ENCODE results near the gene SND1.

SND1 gene

DNA sequence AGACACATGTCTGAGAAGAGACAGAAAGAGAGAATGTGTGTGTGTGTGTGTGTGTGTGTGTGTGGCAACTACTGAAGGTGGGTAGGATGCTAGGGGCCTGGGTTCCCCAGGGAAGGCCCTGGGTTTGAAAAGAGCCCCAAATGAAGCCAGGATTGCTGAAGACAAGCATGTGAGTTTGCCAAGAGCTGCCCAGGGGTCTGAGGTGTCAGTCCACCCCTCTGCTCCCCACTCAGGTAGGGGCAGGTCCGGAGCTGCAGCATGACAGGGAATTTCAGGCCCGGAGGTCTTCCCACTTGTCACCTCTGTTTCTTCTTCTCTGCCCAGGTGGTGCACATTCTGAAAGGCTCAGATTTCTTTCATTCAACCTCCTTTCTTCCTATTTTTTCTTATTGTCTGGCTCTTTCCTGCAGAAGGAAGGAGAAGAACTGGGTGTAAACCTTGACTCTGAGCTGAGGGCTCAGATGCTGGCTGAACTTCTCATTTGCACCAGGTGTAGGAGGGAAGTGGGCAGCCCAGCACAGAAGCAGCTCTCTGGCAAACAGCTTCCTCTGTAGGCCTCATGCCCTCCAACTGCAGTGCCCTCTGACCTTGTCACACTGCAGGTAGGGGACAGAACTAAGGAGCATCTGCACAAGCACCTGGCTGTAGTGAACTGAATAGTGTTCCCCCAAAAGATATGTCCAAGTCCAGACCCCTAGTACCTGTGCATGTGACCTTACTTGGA, 458.8 kb downstream of the SND1 start:
- Histone ChIP-seq H3K36me3 (ENCODE audit: control insufficient read depth in 5 of 5, insufficient read depth in 5 of 5, low read length in 5 of 5) (no peaks in the 10 kb centered on the region), H3K9ac (ENCODE audit: low read length in 5 of 5) (no peak overlapping the region), H3K4me3 (ENCODE audit: low read depth in 1 of 5, low read length in 5 of 5) (no peak overlapping the region), H3K27me3 (ENCODE audit: control insufficient read depth in 5 of 5, insufficient read depth in 4 of 5, low read length in 5 of 5) (peaks cover 5 to 16% (median 10%) of the 10 kb centered on the region in 5 donors), H3K9me3 (ENCODE audit: control insufficient read depth in 5 of 5, low read length in 5 of 5) (peaks cover 0 to 4% (median 2%) of the 10 kb centered on the region in 5 donors), H3K27ac (ENCODE audit: low read depth, low read length) (no peak overlapping the region), H3K4me1 (ENCODE audit: control insufficient read depth in 5 of 5, insufficient read depth in 5 of 5, low read length in 5 of 5) (peaks cover 0 to 19% (median 0%) of the 10 kb centered on the region in 5 donors)

DNA sequence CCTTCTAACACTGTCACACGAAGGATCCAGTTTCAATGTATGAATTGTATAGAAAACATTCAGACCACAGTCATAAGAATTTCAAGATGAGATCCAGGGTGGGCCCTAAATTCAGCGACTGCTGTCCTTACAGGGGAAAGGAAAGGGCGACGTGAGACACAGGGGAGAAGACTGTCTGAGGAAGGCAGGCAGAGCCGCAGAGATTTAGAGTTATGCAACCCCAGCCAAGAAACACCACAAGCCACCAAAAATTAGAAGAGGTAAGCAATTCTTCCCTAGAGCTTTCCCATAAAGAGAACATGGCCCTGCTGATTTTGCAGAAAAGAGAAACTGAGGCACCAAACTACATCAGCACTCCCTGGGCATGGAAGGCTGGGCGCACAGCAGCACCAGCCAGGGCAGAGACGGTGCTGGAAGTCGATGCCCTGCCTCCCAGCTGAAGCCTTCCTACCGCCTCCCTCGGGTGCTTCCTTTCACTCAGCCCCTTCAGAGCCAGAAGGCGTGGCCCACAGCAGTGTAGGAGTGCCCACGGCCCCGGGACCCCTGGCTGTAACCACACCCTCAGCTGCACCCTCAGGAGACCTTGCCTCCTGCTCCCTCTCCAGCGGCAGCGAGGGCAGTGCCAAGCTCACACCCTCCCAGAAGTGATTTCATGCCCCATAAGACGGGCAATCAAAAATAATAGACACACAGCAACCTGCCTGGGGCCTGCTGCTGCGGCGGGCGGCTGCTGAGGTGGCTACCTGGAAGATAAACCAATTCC, 460.2 kb downstream of the SND1 start:
- Histone ChIP-seq H3K4me3 (ENCODE audit: low read depth in 1 of 5, low read length in 5 of 5) (no peak overlapping the region), H3K9ac (ENCODE audit: low read length in 5 of 5) (no peak overlapping the region), H3K27me3 (ENCODE audit: control insufficient read depth in 5 of 5, insufficient read depth in 4 of 5, low read length in 5 of 5) (peaks cover 8 to 15% (median 8%) of the 10 kb centered on the region in 5 donors), H3K27ac (ENCODE audit: low read depth, low read length) (no peak overlapping the region), H3K9me3 (ENCODE audit: control insufficient read depth in 5 of 5, low read length in 5 of 5) (peaks cover 0 to 4% (median 2%) of the 10 kb centered on the region in 5 donors), H3K36me3 (ENCODE audit: control insufficient read depth in 5 of 5, insufficient read depth in 5 of 5, low read length in 5 of 5) (no peaks in the 10 kb centered on the region), H3K4me1 (ENCODE audit: control insufficient read depth in 5 of 5, insufficient read depth in 5 of 5, low read length in 5 of 5) (peaks cover 0 to 19% (median 0%) of the 10 kb centered on the region in 5 donors)

DNA sequence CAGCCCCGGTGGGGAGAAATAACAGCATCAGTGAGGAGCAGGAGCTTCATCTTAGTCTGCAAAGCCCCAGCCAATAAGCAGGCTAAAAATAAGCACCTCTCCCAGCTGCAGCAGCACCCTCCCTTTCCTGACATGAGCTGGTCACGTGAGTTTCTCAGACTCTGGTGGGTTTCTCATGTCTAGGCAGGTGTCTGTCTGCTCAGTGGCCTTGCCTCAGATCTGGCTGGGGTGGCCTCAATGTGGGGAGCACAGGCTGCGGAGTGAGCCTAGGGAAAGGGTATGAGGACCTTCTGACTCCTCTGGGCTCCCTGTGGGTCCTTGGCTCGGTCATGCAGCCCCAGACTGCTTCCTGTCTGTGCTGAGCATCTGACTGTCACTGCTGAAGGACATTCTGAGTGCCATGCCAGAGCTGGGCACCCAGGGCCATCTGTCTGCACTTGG, 460.8 kb downstream of the SND1 start:
- H3K27ac ChIP-seq (ENCODE audit: low read depth, low read length): no peak overlapping the region
- H3K4me3 ChIP-seq (ENCODE audit: low read depth in 1 of 5, low read length in 5 of 5): no peak overlapping the region
- H3K9me3 ChIP-seq (ENCODE audit: control insufficient read depth in 5 of 5, low read length in 5 of 5): peaks cover 0 to 4% (median 2%) of the 10 kb centered on the region in 5 donors
- H3K9ac ChIP-seq (ENCODE audit: low read length in 5 of 5): no peak overlapping the region
- peaks cover 4 to 15% (median 8%) of the 10 kb centered on the region in 5 donors for H3K27me3 ChIP-seq (ENCODE audit: control insufficient read depth in 5 of 5, insufficient read depth in 4 of 5, low read length in 5 of 5)
- peaks cover 0 to 19% (median 0%) of the 10 kb centered on the region in 5 donors for H3K4me1 ChIP-seq (ENCODE audit: control insufficient read depth in 5 of 5, insufficient read depth in 5 of 5, low read length in 5 of 5)
- H3K36me3 ChIP-seq (ENCODE audit: control insufficient read depth in 5 of 5, insufficient read depth in 5 of 5, low read length in 5 of 5): no peaks in the 10 kb centered on the region

DNA sequence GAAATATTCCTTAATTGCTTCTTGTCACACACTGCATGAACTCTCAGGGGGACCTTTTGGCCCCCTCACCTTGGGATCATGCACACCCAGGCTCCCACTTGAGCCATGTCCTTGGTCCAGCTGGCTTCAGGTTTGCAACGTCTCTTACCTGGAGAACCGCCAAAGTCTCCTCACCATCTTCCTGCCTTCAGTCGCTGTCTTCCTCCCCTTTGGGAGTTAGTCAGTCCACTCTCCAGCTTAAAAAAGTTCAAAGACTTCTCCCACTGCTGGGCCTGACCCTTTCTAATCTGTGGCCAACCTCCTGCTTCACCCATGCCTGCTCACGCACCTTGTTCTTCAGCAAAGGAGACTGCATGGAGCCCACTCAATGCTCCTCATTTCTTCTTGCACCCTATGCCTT, 461.8 kb downstream of the SND1 start:
- Histone ChIP-seq H3K9me3 (ENCODE audit: control insufficient read depth in 5 of 5, low read length in 5 of 5) (peaks cover 0 to 4% (median 2%) of the 10 kb centered on the region in 5 donors), H3K4me1 (ENCODE audit: control insufficient read depth in 5 of 5, insufficient read depth in 5 of 5, low read length in 5 of 5) (peaks cover 0 to 12% (median 0%) of the 10 kb centered on the region in 5 donors), H3K4me3 (ENCODE audit: low read depth in 1 of 5, low read length in 5 of 5) (no peak overlapping the region), H3K27me3 (ENCODE audit: control insufficient read depth in 5 of 5, insufficient read depth in 4 of 5, low read length in 5 of 5) (peaks cover 2 to 11% (median 8%) of the 10 kb centered on the region in 5 donors), H3K9ac (ENCODE audit: low read length in 5 of 5) (no peak overlapping the region), H3K27ac (ENCODE audit: low read depth, low read length) (no peak overlapping the region), H3K36me3 (ENCODE audit: control insufficient read depth in 5 of 5, insufficient read depth in 5 of 5, low read length in 5 of 5) (no peaks in the 10 kb centered on the region)

DNA sequence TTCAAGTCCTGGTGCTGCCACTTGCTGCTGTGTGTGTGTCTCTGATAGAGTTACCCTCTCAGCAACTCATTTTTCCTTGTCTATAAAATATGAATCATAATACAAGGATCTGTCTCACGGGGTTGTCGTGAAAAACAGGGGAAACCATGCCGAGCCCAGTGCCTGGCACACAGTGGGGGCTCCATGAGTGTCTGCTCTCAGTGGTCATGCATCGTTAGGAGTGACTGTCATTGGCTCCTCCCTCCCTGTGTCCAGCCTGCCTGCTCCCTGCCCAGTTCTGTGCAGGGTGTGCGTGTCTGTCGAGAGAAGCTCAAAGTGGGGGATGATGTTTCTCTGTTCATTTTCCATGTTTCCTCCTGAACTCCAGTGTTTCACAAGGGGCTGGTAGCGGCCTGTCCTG, 462.8 kb downstream of the SND1 start:
- no peak overlapping the region for H3K4me3 ChIP-seq (ENCODE audit: low read depth in 1 of 5, low read length in 5 of 5)
- H3K36me3 ChIP-seq (ENCODE audit: control insufficient read depth in 5 of 5, insufficient read depth in 5 of 5, low read length in 5 of 5): no peaks in the 10 kb centered on the region
- peaks cover 2 to 11% (median 8%) of the 10 kb centered on the region in 5 donors for H3K27me3 ChIP-seq (ENCODE audit: control insufficient read depth in 5 of 5, insufficient read depth in 4 of 5, low read length in 5 of 5)
- peaks cover 0 to 8% (median 0%) of the 10 kb centered on the region in 5 donors for H3K4me1 ChIP-seq (ENCODE audit: control insufficient read depth in 5 of 5, insufficient read depth in 5 of 5, low read length in 5 of 5)
- H3K9me3 ChIP-seq (ENCODE audit: control insufficient read depth in 5 of 5, low read length in 5 of 5): peaks cover 0 to 4% (median 2%) of the 10 kb centered on the region in 5 donors
- H3K27ac ChIP-seq (ENCODE audit: low read depth, low read length): no peak overlapping the region
- no peak overlapping the region for H3K9ac ChIP-seq (ENCODE audit: low read length in 5 of 5)

DNA sequence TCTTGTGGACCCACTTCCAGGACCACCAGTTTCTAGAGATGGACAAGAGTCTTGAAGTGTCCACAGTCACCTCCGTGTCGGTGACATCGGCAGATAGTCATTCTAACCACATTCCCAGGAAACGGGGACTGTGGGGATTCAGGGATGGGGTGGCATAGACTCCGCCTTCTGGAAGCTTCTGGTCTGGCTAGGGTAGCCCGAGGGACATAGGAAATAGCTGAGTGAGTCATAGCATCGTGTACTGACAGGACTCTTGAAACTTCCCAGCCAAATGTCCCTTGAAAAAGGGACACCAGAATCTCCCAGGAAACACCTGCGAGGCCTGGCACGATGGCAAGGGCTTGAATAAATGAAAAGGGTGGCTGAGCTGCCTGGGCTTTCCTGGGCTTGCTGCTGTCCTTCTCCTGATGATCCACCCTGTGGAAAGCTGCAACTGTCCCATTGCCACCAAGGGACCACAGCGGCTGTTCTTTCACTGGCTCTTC, 463.4 kb downstream of the SND1 start:
- peaks cover 0 to 8% (median 0%) of the 10 kb centered on the region in 5 donors for H3K4me1 ChIP-seq (ENCODE audit: control insufficient read depth in 5 of 5, insufficient read depth in 5 of 5, low read length in 5 of 5)
- H3K4me3 ChIP-seq (ENCODE audit: low read depth in 1 of 5, low read length in 5 of 5): no peak overlapping the region
- no peak overlapping the region for H3K9ac ChIP-seq (ENCODE audit: low read length in 5 of 5)
- peaks cover 2 to 11% (median 8%) of the 10 kb centered on the region in 5 donors for H3K27me3 ChIP-seq (ENCODE audit: control insufficient read depth in 5 of 5, insufficient read depth in 4 of 5, low read length in 5 of 5)
- H3K27ac ChIP-seq (ENCODE audit: low read depth, low read length): no peak overlapping the region
- H3K36me3 ChIP-seq (ENCODE audit: control insufficient read depth in 5 of 5, insufficient read depth in 5 of 5, low read length in 5 of 5): no peaks in the 10 kb centered on the region
- peaks cover 0 to 4% (median 2%) of the 10 kb centered on the region in 5 donors for H3K9me3 ChIP-seq (ENCODE audit: control insufficient read depth in 5 of 5, low read length in 5 of 5)

DNA sequence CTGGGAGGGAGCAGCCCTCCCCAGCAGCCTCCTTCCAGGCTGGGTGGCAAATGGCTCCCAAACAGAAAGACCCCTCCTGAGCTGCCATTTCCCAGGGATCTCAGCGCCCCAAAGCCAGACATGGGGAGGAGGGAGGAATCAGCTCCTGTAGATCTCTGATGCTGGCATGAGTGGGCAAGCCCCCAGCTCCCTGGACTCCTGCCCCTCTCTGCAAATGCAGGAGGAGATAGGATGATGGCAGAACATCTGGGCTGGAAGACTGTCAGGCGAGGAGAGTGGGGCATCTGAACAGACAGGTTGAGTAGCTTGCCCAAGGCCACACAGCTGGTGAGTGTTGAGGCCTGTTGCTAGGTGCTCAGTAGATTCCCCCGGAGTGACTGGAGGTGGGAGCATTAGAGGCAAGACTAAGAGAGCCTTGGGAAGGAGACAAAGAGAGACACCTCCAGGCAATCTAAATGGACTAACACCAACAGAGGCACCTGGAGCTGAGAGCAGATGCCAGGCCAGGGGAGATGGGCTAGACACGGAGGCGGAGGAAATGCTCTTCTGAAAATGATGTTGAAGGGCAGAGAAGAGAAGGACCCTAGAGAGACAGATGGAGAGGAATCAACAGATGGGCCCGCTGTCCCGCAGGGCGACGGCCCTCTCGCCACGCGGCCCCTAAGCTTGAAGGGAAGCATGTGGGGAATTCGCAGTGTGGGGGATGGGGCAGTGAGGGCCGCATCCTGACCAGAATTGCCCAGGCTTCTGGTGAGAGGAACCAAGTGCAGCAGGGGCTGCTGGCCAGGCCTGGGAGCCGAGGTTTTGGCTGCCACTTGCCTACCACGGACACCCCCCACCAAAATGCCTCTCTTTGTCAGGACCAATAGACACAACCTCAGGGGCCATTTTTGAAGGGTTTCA, 464.1 kb downstream of the SND1 start:
- H3K27ac ChIP-seq (ENCODE audit: low read depth, low read length): no peak overlapping the region

DNA sequence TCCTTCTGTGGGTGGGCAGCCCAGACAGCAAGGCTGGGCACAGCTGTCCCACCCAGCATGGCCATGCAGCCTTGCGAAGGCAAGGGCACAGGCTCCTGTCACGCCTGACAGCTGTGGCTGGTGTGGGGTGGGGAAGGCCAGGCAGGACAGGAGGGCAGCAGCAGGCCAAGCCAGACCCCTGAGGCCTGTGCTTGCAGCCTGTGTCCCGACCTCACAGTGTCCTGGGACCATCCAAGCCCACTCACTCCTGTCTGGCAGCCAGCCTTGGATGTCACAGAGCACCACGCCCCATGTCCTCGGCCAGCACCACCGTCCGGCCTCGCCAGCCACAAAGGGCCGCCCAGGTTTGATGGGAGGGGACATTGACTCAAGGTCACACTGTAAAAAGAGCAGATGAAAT, 464.7 kb downstream of the SND1 start:
- Histone ChIP-seq H3K27ac (ENCODE audit: low read depth, low read length) (no peak overlapping the region), H3K9me3 (ENCODE audit: control insufficient read depth in 5 of 5, low read length in 5 of 5) (peaks cover 0 to 4% (median 2%) of the 10 kb centered on the region in 5 donors), H3K4me3 (ENCODE audit: low read depth in 1 of 5, low read length in 5 of 5) (no peak overlapping the region), H3K4me1 (ENCODE audit: control insufficient read depth in 5 of 5, insufficient read depth in 5 of 5, low read length in 5 of 5) (peaks cover 0 to 14% (median 8%) of the 10 kb centered on the region in 5 donors), H3K9ac (ENCODE audit: low read length in 5 of 5) (no peak overlapping the region), H3K36me3 (ENCODE audit: control insufficient read depth in 5 of 5, insufficient read depth in 5 of 5, low read length in 5 of 5) (no peaks in the 10 kb centered on the region), H3K27me3 (ENCODE audit: control insufficient read depth in 5 of 5, insufficient read depth in 4 of 5, low read length in 5 of 5) (peaks cover 2 to 11% (median 8%) of the 10 kb centered on the region in 5 donors)

More for the DNA sequence above, 464.1 kb downstream of the SND1 start:
- peaks cover 2 to 11% (median 8%) of the 10 kb centered on the region in 5 donors for H3K27me3 ChIP-seq (ENCODE audit: control insufficient read depth in 5 of 5, insufficient read depth in 4 of 5, low read length in 5 of 5)
- H3K4me3 ChIP-seq (ENCODE audit: low read depth in 1 of 5, low read length in 5 of 5): no peak overlapping the region
- H3K36me3 ChIP-seq (ENCODE audit: control insufficient read depth in 5 of 5, insufficient read depth in 5 of 5, low read length in 5 of 5): no peaks in the 10 kb centered on the region
- H3K4me1 ChIP-seq (ENCODE audit: control insufficient read depth in 5 of 5, insufficient read depth in 5 of 5, low read length in 5 of 5): peaks cover 0 to 8% (median under 1%) of the 10 kb centered on the region in 5 donors
- peaks cover 0 to 4% (median 2%) of the 10 kb centered on the region in 5 donors for H3K9me3 ChIP-seq (ENCODE audit: control insufficient read depth in 5 of 5, low read length in 5 of 5)
- H3K9ac ChIP-seq (ENCODE audit: low read length in 5 of 5): no peak overlapping the region

DNA sequence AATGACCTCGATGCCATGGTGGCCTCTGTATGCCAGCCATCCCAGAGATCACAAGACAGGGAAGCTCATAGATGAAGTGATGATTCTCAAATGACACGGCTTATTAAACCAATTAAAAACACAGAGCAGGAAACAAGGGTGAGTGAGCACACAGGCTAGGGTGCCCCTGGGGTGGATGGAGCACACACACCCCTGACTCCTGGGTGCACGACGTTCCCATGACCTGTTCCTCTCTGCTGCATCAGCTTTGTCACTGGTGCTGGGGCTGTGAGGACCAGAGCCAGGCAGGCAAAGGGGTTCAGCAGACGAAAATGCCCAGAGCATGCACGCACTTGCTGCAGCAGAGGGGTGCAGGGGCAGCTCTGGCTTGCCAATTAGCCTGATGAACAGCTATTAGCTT, 465.7 kb downstream of the SND1 start:
- no peak overlapping the region for H3K4me3 ChIP-seq (ENCODE audit: low read depth in 1 of 5, low read length in 5 of 5)
- H3K9ac ChIP-seq (ENCODE audit: low read length in 5 of 5): no peak overlapping the region
- peaks cover 0 to 17% (median 13%) of the 10 kb centered on the region in 5 donors for H3K4me1 ChIP-seq (ENCODE audit: control insufficient read depth in 5 of 5, insufficient read depth in 5 of 5, low read length in 5 of 5)
- H3K36me3 ChIP-seq (ENCODE audit: control insufficient read depth in 5 of 5, insufficient read depth in 5 of 5, low read length in 5 of 5): no peaks in the 10 kb centered on the region
- peaks cover 0 to 4% (median 2%) of the 10 kb centered on the region in 5 donors for H3K9me3 ChIP-seq (ENCODE audit: control insufficient read depth in 5 of 5, low read length in 5 of 5)
- H3K27me3 ChIP-seq (ENCODE audit: control insufficient read depth in 5 of 5, insufficient read depth in 4 of 5, low read length in 5 of 5): peaks cover 2 to 9% (median 8%) of the 10 kb centered on the region in 5 donors
- H3K27ac ChIP-seq (ENCODE audit: low read depth, low read length): no peak overlapping the region
